Right lobe of liver (tissue), 6 donors: ENCODE results near the gene TMC5. TPM values are rescaled to one million over a fixed set of nuclear protein-coding genes. Genes with fewer than 3 reads are reported as not detected.
A peak's percentile ranks its signal among the peaks of the same experiment; 100 is the strongest.

ENCODE experiments used
- ATAC-seq, 4 donors: fragments of 200-7000 bp; cut with Tn5 transposase; one replicate each; pipeline ENCODE4 v1.9.1; 2020; ENCODE audit warnings: mild to moderate bottlenecking in 4 of 4, moderate library complexity in 4 of 4
- DNase-seq, 3 donors: peaks; one replicate each; pipeline ENCODE4 v3.0.0-alpha.2; 2020
- H3K27ac ChIP-seq, 3 donors: fragments of 200-600 bp; one replicate each; pipeline ENCODE4 v1.8.0; 2022
- H3K27me3 ChIP-seq, 2 donors: fragments of 200-600 bp; one replicate each; pipeline ENCODE4 v1.8.0; 2022
- H3K36me3 ChIP-seq, 4 donors: fragments of 200-600 bp; sonication (generic) in 1 of 4; one replicate each; pipeline versions ENCODE4 v1.5.1 to v1.8.0; 2017 to 2022; ENCODE audit warnings: control low read depth in 1 of 4
- H3K4me1 ChIP-seq, 4 donors: fragments of 200-600 bp; sonication (generic) in 1 of 4; one replicate each; pipeline versions ENCODE4 v1.5.1 to v1.8.0; 2017 to 2022; ENCODE audit warnings: control low read depth in 1 of 4
- H3K4me3 ChIP-seq, 3 donors: fragments of 200-600 bp; one replicate each; pipeline ENCODE4 v1.8.0; 2022
- H3K9me3 ChIP-seq, 4 donors: fragments of 200-600 bp; sonication (generic) in 1 of 4; one replicate each; pipeline versions ENCODE4 v1.5.1 to v1.8.0; 2017 to 2022; ENCODE audit warnings: control low read depth in 1 of 4
- CTCF ChIP-seq, 4 donors: fragments of 200-600 bp in 3 of 4; fragments of 450-650 bp in 1 of 4; IDR thresholded peaks; one replicate each; pipeline versions ENCODE4 v1.5.1 to v1.8.0; 2016 to 2022; ENCODE audit warnings: antibody characterized with exemption in 4 of 4, mild to moderate bottlenecking in 2 of 4
- POLR2A ChIP-seq: fragments of 450-650 bp; IDR thresholded peaks from one replicate; pipeline ENCODE4 v1.6.1; 2017; ENCODE audit warnings: antibody characterized with exemption, mild to moderate bottlenecking
- WGBS: methylation state at CpG from one replicate; pipeline ENCODE4 v1.1.6; 2018; ENCODE audit warnings: low coverage, low lambda C conversion rate; ENCODE audit not compliant: insufficient coverage; ENCODE audit errors: missing lambda C conversion rate; 5-methylcytosine and 5-hydroxymethylcytosine counted together
- intact Hi-C, 2 donors: fragments of 100-400 bp; cut with DNase I; formaldehyde crosslinking; loops; one replicate each; pipeline versions ENCODE4 v1.11.2 to v1.14.1; 2022
- total RNA-seq, 6 experiments: library from RNA; depleted of rRNA in 2 of 6; stranded (reverse); fragments of >200 nt in 2 of 6; fragmentation: NEBNext Ultra II Directional in 3 of 6; extraction: Animal tissue kit (Norgen Biotek cat#: 25700) in 3 of 6; gene quantifications; one replicate each; pipeline versions ENCODE4 v1.1.0 to v1.2.4, GENCODE V29; 2016 to 2023
- donor health status: DM: no; HTN: yes; CAD: no.
- donor health status: DM: no; HTN: no; CAD: no.
- donor health status: DM: no; HTN: no; CAD: no.
- donor health status: DM: no; HTN: yes; CAD: no.
- donor health status: DM: no; HTN: yes; CAD: no.

TMC5 gene
- total RNA-seq, 6 experiments from 2014 or later: 0.43 to 3.4 (median 0.93) TPM; not detected in 1

GRCh38 chr16:19523559-19524355 lies 106.1 kb downstream of the TMC5 start, which contains the start of gene CCP110:
CCP110 (plus strand) TSS chr16:19523942; CDS start chr16:19527882, 3,940 bp downstream.
- Histone ChIP-seq H3K9me3 (no peaks in the 10 kb centered on the region), H3K27ac (peak within 1 kb of the TSS in 1 of 3 donors; percentile 13), H3K4me3 (peak within 1 kb of the TSS; percentile 74 to 90 (median 83)), H3K4me1 (no peaks in the 10 kb centered on the region), H3K36me3 (peaks cover 0 to 2% (median 0%) of the 10 kb centered on the region in 4 donors), H3K27me3 (no peaks in the 10 kb centered on the region)
- WGBS: 1% methylated on average over 17 of the region's 51 CpGs
- TF ChIP-seq POLR2A (peak; percentile 46), CTCF (IDR thresholded peaks at IDR 0.05) (no peak)
- ATAC-seq (peak; percentile 88 to 94 (median 92)), DNase-seq (peak; percentile 98 to 99 (median 98))
- intact Hi-C loops: no loop called here

GRCh38 chr16:19524356-19524615 lies 106.6 kb downstream of the TMC5 start:
- Histone ChIP-seq H3K4me3 (peak overlapping the region; percentile 74 to 90 (median 83)), H3K27ac (peak overlapping the region in 1 of 3 donors; percentile 13), H3K27me3 (no peaks in the 10 kb centered on the region), H3K36me3 (peaks cover 0 to 2% (median 0%) of the 10 kb centered on the region in 4 donors), H3K4me1 (no peaks in the 10 kb centered on the region), H3K9me3 (no peaks in the 10 kb centered on the region)
- TF ChIP-seq CTCF (IDR thresholded peaks at IDR 0.05) (no peak), POLR2A (no peak)
- ATAC-seq (no peak), DNase-seq (no peak)
- WGBS: 7% methylated on average over 3 of the region's 11 CpGs
- intact Hi-C loops: no loop called here

- Histone ChIP-seq H3K27ac (peak overlapping the region in 1 of 3 donors; percentile 13), H3K4me3 (peak overlapping the region; percentile 74 to 90 (median 83)), H3K9me3 (no peaks in the 10 kb centered on the region), H3K4me1 (no peaks in the 10 kb centered on the region), H3K36me3 (peaks cover 0 to 2% (median 0%) of the 10 kb centered on the region in 4 donors), H3K27me3 (no peaks in the 10 kb centered on the region)
- DNase-seq (no peak), ATAC-seq (no peak)
- intact Hi-C loops: no loop called here
- TF ChIP-seq CTCF (IDR thresholded peaks at IDR 0.05) (no peak), POLR2A (no peak)
- WGBS: 37% methylated on average over 19 of the region's 19 CpGs
These were observed 107.1 kb downstream of the TMC5 start for GRCh38 chr16:19524616-19525384.

GRCh38 chr16:19525385-19525723 lies 107.7 kb downstream of the TMC5 start:
- Histone ChIP-seq H3K4me3 (peak overlapping the region in 1 of 3 donors; percentile 83), H3K4me1 (no peaks in the 10 kb centered on the region), H3K27ac (no peak overlapping the region), H3K27me3 (no peaks in the 10 kb centered on the region), H3K36me3 (peaks cover 0 to 2% (median 0%) of the 10 kb centered on the region in 4 donors), H3K9me3 (no peaks in the 10 kb centered on the region)
- TF ChIP-seq POLR2A: no peak
- no peak for TF ChIP-seq CTCF (IDR thresholded peaks at IDR 0.05)
- 100% methylated on average over 2 of the region's 2 CpGs for WGBS
- no peak for ATAC-seq
- no peak for DNase-seq
- intact Hi-C loops: no loop called here
